ENCODE data around the gene DIABLO.

DIABLO gene

GRCh38 chr12:122232691-122233090 lies 6.8 kb upstream of the DIABLO start:
- TF ChIP-seq, protein P1, sequence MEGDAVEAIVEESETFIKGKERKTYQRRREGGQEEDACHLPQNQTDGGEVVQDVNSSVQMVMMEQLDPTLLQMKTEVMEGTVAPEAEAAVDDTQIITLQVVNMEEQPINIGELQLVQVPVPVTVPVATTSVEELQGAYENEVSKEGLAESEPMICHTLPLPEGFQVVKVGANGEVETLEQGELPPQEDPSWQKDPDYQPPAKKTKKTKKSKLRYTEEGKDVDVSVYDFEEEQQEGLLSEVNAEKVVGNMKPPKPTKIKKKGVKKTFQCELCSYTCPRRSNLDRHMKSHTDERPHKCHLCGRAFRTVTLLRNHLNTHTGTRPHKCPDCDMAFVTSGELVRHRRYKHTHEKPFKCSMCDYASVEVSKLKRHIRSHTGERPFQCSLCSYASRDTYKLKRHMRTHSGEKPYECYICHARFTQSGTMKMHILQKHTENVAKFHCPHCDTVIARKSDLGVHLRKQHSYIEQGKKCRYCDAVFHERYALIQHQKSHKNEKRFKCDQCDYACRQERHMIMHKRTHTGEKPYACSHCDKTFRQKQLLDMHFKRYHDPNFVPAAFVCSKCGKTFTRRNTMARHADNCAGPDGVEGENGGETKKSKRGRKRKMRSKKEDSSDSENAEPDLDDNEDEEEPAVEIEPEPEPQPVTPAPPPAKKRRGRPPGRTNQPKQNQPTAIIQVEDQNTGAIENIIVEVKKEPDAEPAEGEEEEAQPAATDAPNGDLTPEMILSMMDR (IDR thresholded peaks at IDR 0.05; ENCODE audit: low read depth, low read length, missing control alignments), result no peak
- no peak overlapping the region for H3K4me3 ChIP-seq (ENCODE audit: low read depth, low read length)
- no peak for DNase-seq (ENCODE audit: low read depth)

GRCh38 chr12:122230798-122231197 lies 4.9 kb upstream of the DIABLO start:
- no peak for DNase-seq (ENCODE audit: low read depth)
- TF ChIP-seq, protein P1 (IDR thresholded peaks at IDR 0.05; ENCODE audit: low read depth, low read length, missing control alignments), result no peak

DNA sequence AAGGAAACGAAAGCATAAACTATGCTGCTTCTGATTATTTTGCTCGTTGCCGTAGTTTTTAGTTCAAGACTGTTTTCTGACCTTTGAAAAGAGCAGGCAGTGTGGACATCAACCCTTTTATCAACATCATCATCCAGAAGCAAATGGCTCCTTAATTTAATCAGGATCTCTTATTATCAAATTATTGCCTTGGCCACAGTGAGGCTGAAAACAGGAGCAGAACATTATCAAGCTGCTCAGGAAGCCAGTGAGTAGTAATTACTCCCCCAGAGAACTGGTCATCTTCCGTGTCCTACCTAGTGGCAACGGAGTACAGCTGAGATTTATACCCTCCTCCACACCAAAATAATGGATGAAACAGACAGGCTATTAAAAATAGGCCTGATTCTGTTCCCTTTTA lies 2.2 kb upstream of the DIABLO start:
- TF ChIP-seq, protein P1 (IDR thresholded peaks at IDR 0.05; ENCODE audit: low read depth, low read length, missing control alignments), result no peak
- no peak for DNase-seq (ENCODE audit: low read depth)
- no peak overlapping the region for H3K4me3 ChIP-seq (ENCODE audit: low read depth, low read length)

More at GRCh38 chr12:122230798-122231197, 4.9 kb upstream of the DIABLO start:
- H3K4me3 ChIP-seq (ENCODE audit: low read depth, low read length), result no peak overlapping the region

DNA sequence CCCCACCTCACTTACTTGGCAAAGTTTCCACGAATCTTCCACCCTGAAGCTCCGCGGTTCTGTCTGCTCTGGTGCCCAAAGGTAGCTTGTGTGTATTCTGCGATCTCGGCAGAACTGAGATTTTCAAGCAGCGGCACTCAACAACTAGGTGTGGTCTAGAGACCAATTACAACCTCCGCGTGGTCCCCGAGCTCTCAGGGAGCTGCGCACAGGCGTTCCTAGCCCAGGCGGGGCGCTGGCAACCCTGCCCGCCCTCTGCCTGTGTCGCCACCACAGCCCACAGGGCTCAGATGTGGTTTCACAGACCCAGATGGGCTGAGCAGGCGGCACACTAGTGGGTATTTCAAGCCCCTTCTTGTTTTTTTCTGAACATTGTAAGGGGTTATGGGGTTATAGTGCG lies 1.5 kb upstream of the DIABLO start:
- no peak for DNase-seq (ENCODE audit: low read depth)
- H3K4me3 ChIP-seq (ENCODE audit: low read depth, low read length), result no peak overlapping the region

DNA sequence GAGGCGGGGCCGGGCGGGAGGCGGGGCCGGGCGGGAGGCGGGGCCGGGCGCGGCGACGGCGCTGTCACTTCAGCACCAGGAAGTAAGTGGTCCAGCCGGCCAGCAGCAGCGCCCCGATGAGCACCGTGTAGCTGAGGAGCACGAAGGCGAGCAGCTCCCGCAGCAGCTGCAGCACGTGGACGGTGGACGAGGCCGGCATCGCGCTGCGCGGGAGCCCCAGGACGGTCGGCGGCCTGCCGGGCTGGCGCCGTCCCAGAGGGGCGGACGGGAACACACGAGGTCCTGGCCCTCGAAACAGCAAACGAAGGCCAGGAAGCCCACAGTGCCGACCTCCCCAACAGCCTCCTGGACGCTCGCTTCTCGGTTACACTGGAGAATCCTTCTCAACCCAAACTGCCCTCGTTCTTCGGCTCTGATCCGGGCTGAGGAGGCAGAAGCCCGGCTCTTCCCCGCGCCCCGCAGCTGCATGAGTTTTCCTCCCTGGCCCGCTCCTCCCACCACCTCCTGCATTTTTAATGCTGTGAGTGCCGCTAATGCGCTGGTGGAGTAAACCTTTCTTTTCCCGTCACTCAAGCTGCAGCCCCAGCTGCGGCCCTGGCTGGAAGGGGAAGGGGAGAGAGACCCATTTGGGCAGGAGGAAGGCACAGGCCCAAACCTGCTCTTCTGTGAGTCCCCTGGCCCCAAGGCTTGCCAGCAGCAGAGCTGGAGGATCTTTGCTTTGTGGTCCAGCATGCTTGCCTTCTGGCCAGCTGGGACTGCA lies 694 bp upstream of the DIABLO start:
- no peak for DNase-seq (ENCODE audit: low read depth)
- TF ChIP-seq, protein P1 (IDR thresholded peaks at IDR 0.05; ENCODE audit: low read depth, low read length, missing control alignments), result no peak
- peak overlapping the region; percentile 53 for H3K4me3 ChIP-seq (ENCODE audit: low read depth, low read length)

More for the DNA sequence above, 1.5 kb upstream of the DIABLO start:
- TF ChIP-seq, protein P1 (IDR thresholded peaks at IDR 0.05; ENCODE audit: low read depth, low read length, missing control alignments), result no peak

- no peak overlapping the region for H3K4me3 ChIP-seq (ENCODE audit: low read depth, low read length)
- TF ChIP-seq, protein P1 (IDR thresholded peaks at IDR 0.05; ENCODE audit: low read depth, low read length, missing control alignments), result no peak
- DNase-seq (ENCODE audit: low read depth), result no peak
Measured at GRCh38 chr12:122216445-122216844, 9.4 kb downstream of the DIABLO start.

DNA sequence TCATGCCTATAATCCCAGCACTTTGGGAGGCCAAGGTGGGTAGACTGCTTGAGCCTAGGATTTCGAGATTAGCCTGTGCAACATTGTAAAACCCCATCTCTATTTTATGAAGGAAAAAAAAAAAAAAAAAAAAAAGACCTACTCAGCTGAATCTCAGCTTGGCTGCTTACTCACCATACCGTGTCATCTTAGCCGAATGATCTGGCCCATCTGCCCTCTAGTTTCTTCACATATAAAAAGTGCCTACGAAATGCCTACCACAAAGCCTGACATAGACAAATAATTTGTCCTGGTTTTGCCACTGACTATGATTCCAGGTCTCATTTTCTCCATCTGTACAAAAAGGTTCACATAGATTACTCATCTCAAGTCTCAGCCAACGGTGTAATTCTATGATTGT lies 10.1 kb downstream of the DIABLO start:
- TF ChIP-seq, protein P1 (IDR thresholded peaks at IDR 0.05; ENCODE audit: low read depth, low read length, missing control alignments), result no peak

More for the DNA sequence above, 10.1 kb downstream of the DIABLO start:
- no peak overlapping the region for H3K4me3 ChIP-seq (ENCODE audit: low read depth, low read length)
- no peak for DNase-seq (ENCODE audit: low read depth)
